Ascending aorta (tissue), 2 donors: Measurements from ENCODE around the gene NACA. TPM values are rescaled to one million over a fixed set of nuclear protein-coding genes. Genes with fewer than 3 reads are reported as not detected.

Experiments used
- DNase-seq, 2 donors: peaks; one replicate each; pipeline ENCODE4 v3.0.0-alpha.2; 2019; ENCODE audit warnings: low spot score in 2 of 2
- H3K27ac ChIP-seq, 2 donors: fragments of 200-600 bp; sonication (generic); one replicate each; pipeline ENCODE4 v1.5.1; 2016 to 2017; ENCODE audit warnings: mild to moderate bottlenecking in 1 of 2
- H3K27me3 ChIP-seq: fragments of 200-600 bp; sonication (generic); one replicate; pipeline ENCODE4 v1.5.1; 2017
- H3K36me3 ChIP-seq, 2 donors: fragments of 200-600 bp; sonication (generic); one replicate each; pipeline ENCODE4 v1.5.1; 2016
- H3K4me1 ChIP-seq, 2 donors: fragments of 200-600 bp; sonication (generic); one replicate each; pipeline ENCODE4 v1.5.1; 2016 to 2017; ENCODE audit warnings: mild to moderate bottlenecking in 1 of 2
- H3K4me3 ChIP-seq, 2 donors: fragments of 200-600 bp; sonication (generic); one replicate each; pipeline ENCODE4 v1.5.1; 2016 to 2017; ENCODE audit warnings: mild to moderate bottlenecking in 1 of 2
- H3K9me3 ChIP-seq, 2 donors: fragments of 200-600 bp; sonication (generic); one replicate each; pipeline ENCODE4 v1.5.1; 2016
- intact Hi-C: fragments of 100-400 bp; cut with DNase I; formaldehyde crosslinking; loops from one replicate; pipeline ENCODE4 v1.15.1; 2023
- total RNA-seq: library from RNA; depleted of rRNA; stranded (reverse); fragments of >200 nt; gene quantifications from one replicate; pipeline ENCODE4 v1.1.0, GENCODE V29; 2016
- TF ChIP-seq, protein P1 (sequence below), 3 experiments: fragments of 200-600 bp in 2 of 3; fragments of 450-650 bp in 1 of 3; sonication (generic) in 2 of 3; IDR thresholded peaks; one replicate each; pipeline ENCODE4 v1.5.1; 2016 to 2019; ENCODE audit warnings: antibody characterized with exemption in 3 of 3, mild to moderate bottlenecking in 1 of 3, moderate library complexity in 1 of 3

Gene NACA
- total RNA-seq, 1 donor from 2014 or later = 490 TPM

DNA sequence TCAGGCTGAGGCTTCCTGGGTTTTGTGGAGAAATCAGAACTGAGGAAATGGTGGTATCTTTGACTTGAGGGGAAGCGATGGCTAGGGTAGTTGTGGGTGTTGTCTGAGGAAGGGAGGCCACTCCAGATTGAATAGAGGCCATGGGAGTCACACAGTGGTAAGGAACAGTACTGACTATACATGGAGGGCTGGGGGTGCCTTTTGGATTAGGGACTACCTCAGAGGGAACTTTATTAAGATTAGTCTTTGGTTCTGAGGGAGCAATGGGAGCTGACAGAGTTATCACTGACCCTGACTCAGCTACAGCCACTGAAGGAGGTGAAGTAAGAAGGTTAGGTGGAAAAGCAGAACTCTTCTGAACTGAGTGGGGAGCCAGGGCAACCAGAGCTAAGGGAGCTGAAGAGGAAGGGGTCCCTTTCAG is 4.4 kb downstream of the NACA start:
- TF ChIP-seq, protein P1, sequence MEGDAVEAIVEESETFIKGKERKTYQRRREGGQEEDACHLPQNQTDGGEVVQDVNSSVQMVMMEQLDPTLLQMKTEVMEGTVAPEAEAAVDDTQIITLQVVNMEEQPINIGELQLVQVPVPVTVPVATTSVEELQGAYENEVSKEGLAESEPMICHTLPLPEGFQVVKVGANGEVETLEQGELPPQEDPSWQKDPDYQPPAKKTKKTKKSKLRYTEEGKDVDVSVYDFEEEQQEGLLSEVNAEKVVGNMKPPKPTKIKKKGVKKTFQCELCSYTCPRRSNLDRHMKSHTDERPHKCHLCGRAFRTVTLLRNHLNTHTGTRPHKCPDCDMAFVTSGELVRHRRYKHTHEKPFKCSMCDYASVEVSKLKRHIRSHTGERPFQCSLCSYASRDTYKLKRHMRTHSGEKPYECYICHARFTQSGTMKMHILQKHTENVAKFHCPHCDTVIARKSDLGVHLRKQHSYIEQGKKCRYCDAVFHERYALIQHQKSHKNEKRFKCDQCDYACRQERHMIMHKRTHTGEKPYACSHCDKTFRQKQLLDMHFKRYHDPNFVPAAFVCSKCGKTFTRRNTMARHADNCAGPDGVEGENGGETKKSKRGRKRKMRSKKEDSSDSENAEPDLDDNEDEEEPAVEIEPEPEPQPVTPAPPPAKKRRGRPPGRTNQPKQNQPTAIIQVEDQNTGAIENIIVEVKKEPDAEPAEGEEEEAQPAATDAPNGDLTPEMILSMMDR (IDR thresholded peaks at IDR 0.05) = no peak
- Histone ChIP-seq H3K36me3 (peaks cover 7 to 27% of the 10 kb centered on the region in 2 donors), H3K4me3 (no peak overlapping the region), H3K4me1 (peaks cover 0 to 32% of the 10 kb centered on the region in 2 donors), H3K27ac (peak overlapping the region; percentile 3 to 14), H3K27me3 (no peaks in the 10 kb centered on the region), H3K9me3 (no peaks in the 10 kb centered on the region)
- no peak for DNase-seq
- intact Hi-C loops = loop anchor here (1.0 kb wide), 1 partner anchor 30 kb away; no protein-coding TSS in a partner anchor

DNA sequence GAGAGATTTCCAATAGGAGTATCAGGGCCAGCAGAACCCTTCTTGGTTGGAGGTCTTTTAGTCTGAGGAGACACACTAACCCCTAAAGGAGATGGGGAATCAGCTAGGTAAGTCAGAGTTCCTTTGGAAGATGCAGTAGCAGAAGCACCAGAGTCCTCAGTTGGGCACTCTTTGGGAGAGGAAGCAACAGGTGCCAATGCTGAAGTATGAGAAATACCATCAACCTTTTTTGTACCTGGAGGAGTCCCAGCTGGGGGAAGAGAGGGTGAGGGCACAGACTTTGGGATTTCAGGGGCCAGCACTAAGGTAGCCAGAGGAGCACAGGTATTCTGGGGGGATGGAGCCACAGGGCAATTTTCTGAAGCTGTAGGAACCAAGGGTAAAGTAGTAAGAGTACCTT is 6.0 kb downstream of the NACA start:
- Histone ChIP-seq H3K36me3 (peaks cover 21 to 41% of the 10 kb centered on the region in 2 donors), H3K27me3 (no peaks in the 10 kb centered on the region), H3K27ac (peak overlapping the region in 1 of 2 donors; percentile 7), H3K4me1 (peaks cover 0 to 32% of the 10 kb centered on the region in 2 donors), H3K9me3 (no peaks in the 10 kb centered on the region), H3K4me3 (no peak overlapping the region)
- TF ChIP-seq, protein P1 (IDR thresholded peaks at IDR 0.05) = no peak
- intact Hi-C loops = no loop called here
- no peak for DNase-seq

DNA sequence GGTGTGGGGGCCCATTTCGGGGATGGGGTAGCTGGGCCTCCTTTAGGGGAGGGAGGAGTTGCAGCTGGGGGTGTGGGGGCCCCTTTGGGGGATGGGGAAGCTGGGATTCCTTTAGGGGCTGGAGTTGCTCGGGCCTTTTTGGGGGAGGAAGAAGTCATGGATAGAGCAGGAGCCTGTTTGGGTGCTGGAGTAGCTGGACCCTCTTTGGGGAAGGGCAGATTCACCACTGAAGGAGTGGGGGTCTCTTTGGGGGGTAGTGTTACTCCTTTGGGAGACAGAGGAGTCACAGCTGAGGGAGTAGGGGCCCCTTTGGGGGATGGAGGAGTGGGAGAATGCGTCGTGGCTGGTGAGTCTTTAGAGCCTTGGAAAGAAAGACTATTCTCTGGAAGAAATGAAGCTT is 6.5 kb downstream of the NACA start:
- Histone ChIP-seq H3K27me3 (no peaks in the 10 kb centered on the region), H3K4me1 (peaks cover 0 to 32% of the 10 kb centered on the region in 2 donors), H3K4me3 (no peak overlapping the region), H3K36me3 (peaks cover 25 to 45% of the 10 kb centered on the region in 2 donors), H3K9me3 (no peaks in the 10 kb centered on the region), H3K27ac (peak overlapping the region in 1 of 2 donors; percentile 7)
- no peak for DNase-seq
- intact Hi-C loops = no loop called here
- TF ChIP-seq, protein P1 (IDR thresholded peaks at IDR 0.05) = no peak

DNA sequence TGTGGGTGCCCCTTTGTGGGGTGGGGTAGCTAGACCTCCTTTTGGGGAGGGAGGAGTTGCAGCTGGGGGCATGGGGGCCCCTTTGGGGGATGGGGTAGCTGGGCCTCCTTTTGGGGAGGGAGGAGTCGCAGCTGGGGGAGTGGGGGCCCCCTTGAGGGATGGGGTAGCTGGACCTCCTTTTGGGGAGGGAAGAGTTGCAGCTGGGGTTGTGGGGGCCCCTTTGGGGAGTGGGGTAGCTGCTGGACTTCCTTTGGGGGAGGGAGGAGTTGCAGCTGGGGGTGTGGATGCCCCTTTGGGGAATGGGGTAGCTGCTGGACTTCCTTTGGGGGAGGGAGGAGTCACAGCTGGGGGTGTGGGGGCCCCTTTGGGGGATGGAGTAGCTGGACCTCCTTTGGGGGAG is 7.0 kb downstream of the NACA start:
- H3K36me3 ChIP-seq = peaks cover 30 to 50% of the 10 kb centered on the region in 2 donors
- H3K27me3 ChIP-seq = no peaks in the 10 kb centered on the region
- H3K27ac ChIP-seq = no peak overlapping the region
- intact Hi-C loops = no loop called here
- no peak for DNase-seq
- TF ChIP-seq, protein P1 (IDR thresholded peaks at IDR 0.05) = no peak
- H3K4me3 ChIP-seq = no peak overlapping the region
- H3K9me3 ChIP-seq = no peaks in the 10 kb centered on the region
- peaks cover 0 to 30% of the 10 kb centered on the region in 2 donors for H3K4me1 ChIP-seq

DNA sequence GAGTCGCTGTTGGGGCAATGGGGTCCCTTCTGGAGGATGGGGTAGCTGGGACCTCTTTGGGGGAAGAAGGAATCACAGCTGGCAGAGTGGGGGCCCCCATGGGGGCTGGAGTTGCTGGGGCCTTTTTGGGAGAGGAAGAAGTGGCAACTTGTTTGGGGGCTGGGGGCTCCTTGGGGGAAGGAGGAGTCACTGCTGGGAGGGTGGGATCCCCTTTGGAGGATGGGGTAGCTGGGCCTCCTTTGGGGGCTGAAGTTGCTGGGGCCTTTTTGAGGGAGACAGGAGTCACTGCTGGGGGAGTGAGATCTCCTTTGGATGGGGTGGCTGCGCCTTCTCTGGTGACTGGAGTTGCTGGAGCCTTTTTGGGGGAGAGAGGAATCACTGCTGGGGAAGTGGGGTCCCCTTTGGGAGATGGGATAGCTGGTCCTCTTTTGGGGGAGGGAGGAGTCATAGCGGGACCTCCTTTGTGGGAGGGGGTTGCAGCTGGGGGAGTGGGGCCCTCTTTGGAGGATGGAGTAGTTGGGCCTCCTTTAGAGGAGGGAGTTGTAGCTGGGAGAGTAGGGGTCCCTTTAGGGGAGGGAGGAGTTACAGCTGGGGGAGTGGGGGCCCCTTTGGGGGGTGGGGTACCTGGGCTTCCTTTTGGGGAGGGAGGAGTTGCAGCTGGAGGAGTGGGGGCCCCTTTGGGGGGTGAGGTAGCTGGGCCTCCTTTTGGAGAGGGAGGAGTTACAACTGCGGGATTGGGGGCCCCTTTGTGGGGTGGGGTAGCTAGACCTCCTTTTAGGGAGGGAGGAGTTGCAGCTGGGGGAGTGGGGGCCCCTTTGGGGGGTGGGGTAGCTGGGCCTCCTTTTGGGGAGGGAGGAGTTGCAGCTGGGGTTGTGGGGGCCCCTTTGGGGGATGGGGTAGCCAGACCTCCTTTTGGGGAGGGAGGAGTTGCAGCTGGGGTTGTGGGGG is 7.9 kb downstream of the NACA start:
- peak in 1 of 2 donors; percentile 30 for DNase-seq
- Histone ChIP-seq H3K4me1 (peaks cover 0 to 20% of the 10 kb centered on the region in 2 donors), H3K36me3 (peaks cover 40 to 59% of the 10 kb centered on the region in 2 donors), H3K27me3 (no peaks in the 10 kb centered on the region), H3K4me3 (no peak overlapping the region), H3K9me3 (no peaks in the 10 kb centered on the region), H3K27ac (no peak overlapping the region)
- TF ChIP-seq, protein P1 (IDR thresholded peaks at IDR 0.05) = no peak
- intact Hi-C loops = no loop called here
